ENCODE results near the gene KMT2E.

DNA sequence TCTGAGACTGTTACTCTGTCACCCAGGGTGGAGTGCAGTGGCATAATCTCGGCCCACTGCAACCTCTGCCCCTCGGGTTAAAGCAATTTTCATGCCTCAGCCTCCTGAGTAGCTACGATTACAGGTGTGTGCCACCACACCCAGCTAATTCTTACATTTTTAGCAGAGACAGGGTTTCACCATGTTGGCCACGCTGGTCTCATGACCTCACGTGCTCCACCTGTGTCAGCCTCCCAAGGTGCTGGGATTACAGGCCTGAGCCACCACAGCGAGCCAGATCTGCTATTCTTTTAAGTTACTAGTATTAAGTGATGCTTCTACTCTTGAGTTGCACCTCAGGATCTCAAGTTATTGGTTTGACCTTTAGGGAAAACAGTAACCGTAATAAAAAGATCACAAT is 23.0 kb upstream of the KMT2E start:
- TF ChIP-seq CTCF (conservative IDR thresholded peaks at IDR 0.05; ENCODE audit: low read depth, low read length) (no peak), EZH2 (IDR thresholded peaks at IDR 0.05; ENCODE audit: borderline replicate concordance, low read depth, low read length, poor library complexity, severe bottlenecking) (no peak)
